GM12891 (cell line): ENCODE measurements around the gene NDP.

Source experiments
- PAX5 ChIP-seq: IDR thresholded peaks from 2 replicates; pipeline ENCODE4 v1.6.1; 2011; ENCODE audit warnings: low read length, moderate library complexity, mild to moderate bottlenecking; ENCODE audit not compliant: insufficient read depth, severe bottlenecking
- POLR2A ChIP-seq: IDR thresholded peaks from 2 replicates; pipeline ENCODE4 v1.6.1; 2011; ENCODE audit warnings: low read depth, low read length, control low read depth
- POLR2AphosphoS5 ChIP-seq: IDR thresholded peaks from 2 replicates; pipeline ENCODE4 v1.6.1; 2011; ENCODE audit warnings: low read depth, low read length, control low read depth
- TAF1 ChIP-seq: IDR thresholded peaks from 2 replicates; pipeline ENCODE4 v1.6.1; 2011; ENCODE audit warnings: low read depth, low read length, control low read depth

- TF ChIP-seq PAX5, result no peak
- TF ChIP-seq POLR2A, result no peak
- TF ChIP-seq POLR2AphosphoS5, result no peak
- no peak for TF ChIP-seq TAF1
Observed at GRCh38 chrX:44010626-44011025, 37.4 kb upstream of the NDP start.
